ENCODE results near the gene GREB1L.

Gene GREB1L

DNA sequence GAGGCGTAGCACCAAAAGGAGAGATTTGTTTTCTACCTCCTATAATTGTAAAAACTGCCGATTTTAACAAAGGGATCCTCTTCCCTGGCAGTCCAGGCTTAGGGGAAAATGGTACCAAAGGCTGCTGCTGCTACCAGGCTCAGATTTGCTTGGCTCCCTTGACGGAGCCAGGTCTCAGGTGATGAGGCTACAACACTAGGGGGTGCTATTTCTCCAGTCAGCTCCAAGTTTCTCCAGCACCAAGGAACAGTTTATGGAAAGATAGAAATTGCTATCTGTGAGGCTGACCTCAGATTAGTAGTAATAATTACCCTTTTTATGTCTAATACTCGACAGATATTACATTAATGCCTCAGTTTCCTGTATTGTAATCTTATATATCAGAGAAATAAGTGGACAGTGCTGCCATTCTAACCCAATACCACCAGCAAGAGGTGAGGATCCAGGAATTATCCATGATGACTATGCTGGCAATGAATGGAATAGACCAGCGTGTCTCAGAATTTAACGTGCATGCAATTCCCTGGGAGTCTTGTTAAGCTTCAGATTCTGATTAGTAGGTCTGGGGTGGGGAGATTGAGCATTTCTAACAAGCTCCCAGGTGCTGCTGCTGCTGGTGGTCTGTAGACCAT is 247.2 kb downstream of the GREB1L start:
- no peak for DNase-seq (ENCODE audit: low read depth)

DNA sequence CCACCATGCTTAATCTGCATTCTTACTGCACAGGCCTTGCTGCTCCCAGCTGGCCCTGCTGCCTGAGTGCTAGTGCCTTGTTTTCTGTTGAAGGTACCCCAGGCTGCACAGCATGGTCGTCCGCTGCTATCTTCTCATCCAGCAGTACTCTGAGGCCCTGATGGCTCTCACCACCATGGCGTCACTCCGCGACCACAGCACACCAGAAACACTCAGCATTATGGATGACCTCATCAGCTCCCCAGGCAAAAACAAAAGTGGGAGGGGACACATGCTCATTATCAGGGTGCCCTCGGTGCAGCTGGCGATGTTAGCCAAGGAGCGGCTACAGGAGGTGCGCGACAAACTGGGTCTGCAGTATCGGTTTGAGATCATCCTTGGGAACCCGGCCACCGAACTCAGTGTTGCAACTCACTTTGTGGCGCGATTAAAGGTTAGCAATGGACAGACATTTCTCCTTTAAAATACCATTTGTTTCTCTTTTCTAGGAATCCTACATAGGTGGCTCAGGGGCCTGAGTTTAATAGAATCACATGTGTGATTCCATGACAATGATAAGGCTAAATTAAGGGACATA is 248.0 kb downstream of the GREB1L start:
- no peak for DNase-seq (ENCODE audit: low read depth)

DNA sequence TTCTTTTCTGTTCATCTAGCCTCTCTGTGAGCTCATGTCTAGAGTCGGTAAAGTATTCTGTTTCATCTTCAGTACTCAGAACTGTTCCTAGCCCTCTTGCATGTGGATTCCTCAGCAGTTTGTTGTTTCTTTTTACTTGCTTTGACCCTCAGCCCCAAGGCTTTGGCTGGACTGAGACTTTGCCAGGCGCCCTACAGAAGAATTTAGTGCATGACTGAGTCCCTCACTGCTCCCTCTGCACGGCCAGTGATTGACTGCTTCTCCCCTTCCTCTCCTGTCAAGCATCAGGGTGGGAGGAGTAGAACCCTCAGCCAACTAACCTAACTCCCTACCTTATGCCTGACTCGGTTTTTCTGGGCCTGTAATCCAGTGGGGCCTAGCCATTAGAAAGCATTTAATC is 248.7 kb downstream of the GREB1L start:
- no peak for DNase-seq (ENCODE audit: low read depth)

- no peak for DNase-seq (ENCODE audit: low read depth)
Observed at GRCh38 chr18:21496277-21496835, 254.3 kb downstream of the GREB1L start.

DNA sequence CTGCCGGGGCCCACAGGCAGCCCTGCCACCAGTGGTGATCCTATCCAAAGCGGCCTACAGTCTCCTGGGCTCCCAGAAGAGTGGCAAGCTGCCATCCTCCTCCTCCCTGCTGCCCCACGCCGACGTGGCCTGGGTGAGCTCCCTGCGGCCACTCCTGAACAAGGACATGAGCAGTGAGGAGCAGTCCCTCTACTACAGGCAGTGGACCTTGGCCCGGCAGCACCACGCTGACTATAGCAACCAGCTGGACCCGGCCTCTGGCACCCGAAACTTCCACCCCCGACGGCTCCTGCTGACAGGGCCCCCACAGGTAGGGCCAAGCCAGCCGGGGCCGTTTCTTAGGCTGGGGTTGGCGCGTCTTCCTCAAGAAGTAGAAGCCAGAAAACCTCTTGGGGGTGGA is 258.0 kb downstream of the GREB1L start:
- no peak for DNase-seq (ENCODE audit: low read depth)

DNA sequence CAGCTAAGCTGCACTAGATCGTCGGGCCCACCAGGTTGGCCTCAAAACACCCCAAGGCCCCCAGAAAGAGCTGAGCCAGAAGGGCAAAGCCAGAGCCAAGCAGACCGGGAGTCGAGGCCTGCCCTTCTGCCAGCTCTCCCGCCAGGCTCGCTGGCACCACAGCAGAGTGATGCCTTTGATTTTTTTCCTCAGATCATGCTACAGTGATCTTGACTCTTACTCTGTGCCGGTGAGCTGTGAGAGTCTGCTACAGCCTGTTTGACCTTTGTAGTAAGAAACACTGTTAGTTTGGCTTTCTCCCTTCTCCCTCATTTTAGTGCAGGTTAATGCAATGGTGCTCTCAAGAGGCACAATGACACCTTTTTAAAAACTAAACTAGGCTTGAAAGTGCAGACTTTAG is 260.6 kb downstream of the GREB1L start:
- no peak for DNase-seq (ENCODE audit: low read depth)

DNA sequence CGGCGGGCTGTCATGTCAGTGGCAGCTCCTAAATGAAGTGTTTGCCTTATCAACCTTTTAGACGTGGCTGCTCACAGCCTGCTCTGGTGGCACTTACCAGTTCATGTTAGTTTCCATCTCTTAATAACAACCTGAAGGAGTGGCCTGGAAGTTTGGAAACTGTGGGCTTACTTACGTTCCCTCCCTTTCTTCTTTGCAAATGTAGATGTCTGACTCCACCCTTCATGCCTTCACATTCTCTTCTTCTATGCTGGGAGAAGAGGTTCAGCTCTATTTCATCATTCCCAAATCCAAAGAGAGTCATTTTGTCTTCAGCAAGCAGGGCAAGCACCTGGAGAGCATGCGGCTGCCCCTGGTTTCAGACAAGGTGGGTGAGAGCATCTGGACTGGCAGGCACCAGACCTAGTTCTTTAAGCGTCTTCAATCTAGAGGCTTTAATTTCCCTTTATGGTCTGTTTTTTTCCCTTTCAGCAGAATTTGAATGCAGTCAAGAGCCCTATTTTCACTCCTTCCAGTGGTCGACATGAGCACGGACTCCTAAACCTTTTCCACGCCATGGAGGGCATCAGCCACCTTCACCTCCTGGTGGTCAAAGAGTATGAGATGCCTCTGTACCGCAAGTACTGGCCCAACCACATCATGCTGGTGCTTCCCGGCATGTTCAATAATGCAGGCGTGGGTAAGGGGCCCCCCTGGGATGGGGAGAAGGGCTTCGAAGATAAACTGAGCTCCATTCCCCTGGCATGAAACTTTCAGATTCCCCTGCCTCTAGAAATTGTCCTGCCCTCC is 266.1 kb downstream of the GREB1L start:
- DNase-seq (ENCODE audit: low read depth): no peak

DNA sequence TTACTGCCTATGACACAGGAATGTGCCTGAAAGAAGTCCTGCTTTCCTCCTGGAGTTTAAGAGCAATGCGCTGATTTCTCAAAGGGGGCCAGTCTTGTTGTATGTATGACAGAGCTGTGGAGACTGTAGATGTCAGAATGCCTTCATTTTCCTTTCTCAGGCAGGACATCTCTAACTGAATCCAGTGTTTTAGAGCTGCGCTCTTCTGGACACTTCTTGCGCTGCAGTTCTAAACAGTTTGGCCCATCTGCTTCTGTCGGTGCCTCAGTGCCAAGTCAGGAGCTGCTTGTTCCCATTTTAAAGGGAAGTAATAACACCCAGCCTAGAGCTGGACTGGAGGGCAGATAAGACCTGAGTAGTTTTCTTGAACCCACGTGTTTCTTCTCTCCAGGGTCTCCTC is 267.0 kb downstream of the GREB1L start:
- no peak for DNase-seq (ENCODE audit: low read depth)

DNA sequence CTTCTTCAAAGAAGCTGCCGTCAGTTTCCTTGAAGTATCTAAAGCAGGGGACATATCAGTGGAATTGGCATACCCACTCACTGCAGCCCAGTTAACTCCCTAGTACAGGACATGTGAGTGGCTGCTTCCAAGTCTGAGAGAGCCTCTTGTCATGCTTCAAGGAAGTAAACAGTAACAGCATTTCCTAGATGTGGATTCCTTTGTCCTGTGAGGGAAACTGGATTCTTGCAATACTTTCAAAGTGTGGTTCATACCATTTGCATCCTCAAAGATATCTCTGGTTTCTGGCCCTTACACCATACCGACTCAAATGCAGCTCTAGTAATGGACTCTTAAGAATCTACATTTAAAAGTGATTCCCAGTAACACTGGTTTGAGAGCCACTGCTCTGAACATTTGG is 271.3 kb downstream of the GREB1L start:
- DNase-seq (ENCODE audit: low read depth): no peak

DNA sequence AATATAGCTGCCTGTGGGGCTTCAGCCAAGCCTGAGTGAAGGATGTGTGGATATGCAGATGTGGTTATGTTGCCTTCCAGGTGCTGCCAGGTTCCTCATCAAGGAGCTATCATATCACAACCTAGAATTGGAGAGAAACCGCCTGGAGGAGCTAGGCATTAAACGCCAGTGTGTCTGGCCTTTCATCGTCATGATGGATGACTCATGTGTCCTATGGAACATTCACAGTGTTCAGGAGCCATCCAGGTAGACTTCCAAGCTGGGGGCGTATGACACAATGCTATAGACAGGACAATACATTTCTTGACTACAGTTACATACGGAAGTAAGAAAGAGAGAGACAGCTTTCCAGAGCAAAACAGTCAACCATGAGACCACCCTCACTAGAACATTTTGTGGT is 271.7 kb downstream of the GREB1L start:
- DNase-seq (ENCODE audit: low read depth): no peak

DNA sequence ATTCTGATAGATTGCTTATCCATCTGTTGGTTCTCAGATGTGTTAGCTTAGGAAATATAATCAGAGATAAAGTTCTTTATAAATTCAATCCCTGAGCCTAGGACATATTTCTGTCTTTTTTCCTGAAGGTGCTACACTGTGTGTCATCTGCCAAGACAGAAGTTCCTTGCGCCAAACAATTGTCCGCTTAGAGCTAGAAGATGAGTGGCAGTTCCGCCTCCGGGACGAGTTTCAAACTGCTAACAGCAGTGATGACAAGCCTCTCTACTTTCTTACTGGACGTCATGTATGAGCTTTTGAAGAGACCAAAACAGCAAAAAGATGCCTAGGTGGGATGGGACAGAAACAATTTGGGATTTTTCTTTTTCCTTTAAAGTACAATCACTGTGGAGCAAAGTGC is 280.5 kb downstream of the GREB1L start:
- DNase-seq (ENCODE audit: low read depth): no peak

- DNase-seq (ENCODE audit: low read depth): no peak
Observed at GRCh38 chr18:21525916-21526315, 283.9 kb downstream of the GREB1L start.

GRCh38 chr18:21526463-21526862 is 284.4 kb downstream of the GREB1L start:
- no peak for DNase-seq (ENCODE audit: low read depth)

DNA sequence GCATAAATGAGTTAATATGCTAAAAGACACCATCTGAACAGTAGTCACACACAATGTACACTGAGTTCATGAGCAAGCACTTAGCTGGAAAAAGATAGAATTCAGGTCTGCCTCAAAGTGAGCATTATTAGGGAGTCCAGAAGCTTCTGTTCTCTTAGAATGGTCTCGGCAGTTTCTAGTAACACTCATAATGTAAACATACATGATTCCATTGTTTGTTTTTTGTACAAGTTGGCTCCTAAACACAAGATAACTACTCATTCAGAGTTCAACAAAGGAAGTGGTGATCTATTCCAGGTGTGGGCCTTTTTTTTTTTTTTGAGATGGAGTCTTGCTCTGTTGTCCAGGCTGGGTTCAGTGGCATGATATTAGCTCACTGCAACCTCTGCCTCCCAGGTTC is 292.3 kb downstream of the GREB1L start:
- no peak for DNase-seq (ENCODE audit: low read depth)

- DNase-seq (ENCODE audit: low read depth): no peak
Observed at GRCh38 chr18:21538230-21538629, 296.2 kb downstream of the GREB1L start.

- DNase-seq (ENCODE audit: low read depth): no peak
Observed at GRCh38 chr18:21546423-21546822, 304.4 kb downstream of the GREB1L start.

DNA sequence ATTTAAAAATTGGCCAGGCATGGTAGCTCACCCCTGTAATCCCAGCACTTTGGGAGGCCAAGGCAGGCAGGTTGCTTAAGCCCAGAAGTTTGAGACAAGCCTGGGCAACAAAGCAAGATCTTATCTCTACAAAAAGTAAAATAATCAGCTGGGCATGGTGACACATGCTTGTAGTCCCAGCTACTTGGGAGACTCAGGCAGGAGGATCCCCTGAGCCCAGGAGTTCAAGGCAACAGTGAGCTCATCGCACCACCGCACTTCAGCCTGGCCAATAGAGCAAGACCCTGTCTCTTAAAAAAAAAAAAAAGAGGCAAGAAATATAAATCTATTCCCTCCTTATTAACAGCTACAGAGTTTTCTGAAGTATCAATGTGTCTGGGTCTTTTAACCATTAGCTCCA is 306.6 kb downstream of the GREB1L start:
- DNase-seq (ENCODE audit: low read depth): no peak

DNA sequence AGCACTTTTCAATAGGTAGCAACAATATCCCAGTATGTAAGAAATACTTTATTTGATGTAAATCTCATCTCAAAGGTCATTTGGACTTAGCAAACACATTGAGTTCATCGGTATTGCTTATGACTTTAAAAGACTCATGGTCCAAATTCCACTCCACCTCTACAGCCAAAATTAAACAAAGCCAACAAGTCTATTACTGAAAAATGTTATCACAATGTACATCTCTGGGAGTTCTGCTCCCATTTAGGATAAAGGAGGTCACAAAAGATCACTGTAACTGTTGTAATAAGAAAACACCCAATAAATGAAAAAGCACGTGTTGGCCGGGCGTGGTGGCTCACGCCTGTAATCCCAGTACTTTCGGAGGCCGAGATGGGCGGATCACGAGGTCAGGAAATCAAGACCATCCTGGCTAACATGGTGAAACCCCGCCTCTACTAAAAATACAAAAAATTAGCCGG is 308.5 kb downstream of the GREB1L start:
- no peak for DNase-seq (ENCODE audit: low read depth)

DNA sequence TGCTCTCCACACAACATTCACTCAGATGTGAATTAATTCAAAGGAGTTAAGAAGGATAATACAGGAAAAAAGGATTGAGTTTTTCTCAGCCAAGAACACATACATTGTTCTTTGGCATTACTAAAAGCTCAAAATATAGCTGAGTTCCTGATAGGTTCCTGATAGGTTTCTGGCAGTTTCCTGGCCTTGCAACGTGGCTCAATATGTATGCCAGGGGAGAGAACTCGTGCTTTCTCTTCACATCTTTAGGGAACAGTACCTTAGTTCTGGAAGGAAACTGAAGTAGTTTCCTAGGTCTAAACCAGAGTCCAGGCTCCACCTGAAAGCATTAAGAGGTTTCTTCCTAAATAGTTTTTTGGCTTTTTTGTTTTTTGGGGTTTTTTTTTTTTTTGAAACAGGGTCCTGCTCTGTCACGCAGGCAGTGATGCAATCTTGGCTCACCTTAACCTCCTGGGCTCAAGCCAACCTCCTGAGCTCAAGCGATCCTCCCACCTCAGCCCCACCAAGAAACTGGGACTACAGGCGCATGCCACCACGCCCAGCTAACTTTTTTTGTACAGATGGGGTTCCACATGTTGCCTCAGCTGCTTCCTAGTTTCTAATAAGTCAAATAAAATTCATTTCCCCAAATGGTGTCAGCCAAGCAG is 315.7 kb downstream of the GREB1L start:
- DNase-seq (ENCODE audit: low read depth): no peak

DNA sequence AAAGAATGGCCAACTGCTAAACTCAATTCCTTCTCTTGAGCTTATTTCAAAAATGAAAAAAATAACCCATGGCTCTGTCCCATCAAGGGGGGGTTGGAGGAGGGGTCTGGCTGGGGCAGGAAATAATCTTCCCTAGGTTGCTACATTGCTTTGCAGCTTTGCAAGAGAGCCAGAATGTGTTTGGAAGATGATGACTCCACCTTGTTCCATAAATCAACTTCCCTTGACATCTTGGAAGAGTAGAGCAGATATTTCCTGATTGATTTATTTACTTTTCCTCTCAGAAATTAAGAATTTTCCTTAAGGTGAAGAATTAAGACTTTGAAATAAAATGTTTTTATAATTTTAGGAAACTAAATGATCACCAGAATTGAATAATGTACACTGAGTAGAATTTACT is 317.2 kb downstream of the GREB1L start:
- DNase-seq (ENCODE audit: low read depth): no peak

DNA sequence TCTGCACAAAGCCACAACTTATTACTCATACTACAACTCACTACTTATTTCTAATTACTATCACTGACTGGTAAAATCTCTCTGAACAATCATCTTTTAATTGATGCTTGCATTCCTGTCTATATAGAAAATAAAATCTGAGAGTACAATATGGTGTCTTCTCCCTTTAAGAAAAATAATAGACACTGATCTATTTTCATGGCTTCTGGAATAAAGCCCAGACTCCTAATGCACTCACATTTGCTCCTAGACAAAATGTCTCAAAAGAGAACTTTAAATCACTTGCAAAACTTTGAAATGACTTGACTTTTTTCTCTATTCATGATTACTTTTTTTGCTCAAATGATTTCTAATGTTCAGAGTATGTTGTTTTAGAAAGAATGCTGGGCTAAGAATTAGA is 329.7 kb downstream of the GREB1L start:
- DNase-seq (ENCODE audit: low read depth): no peak
